Panc1 (cell line): Measurements from ENCODE around the gene FAM83C. TPM values are rescaled to one million over a fixed set of nuclear protein-coding genes. Genes with fewer than 3 reads are reported as not detected.
"Not testable (repeated sequence)": the region's sequence is repeated elsewhere in the genome, so short reads cannot be mapped to it uniquely, and the experiment has no call there.

Experiments
- ATAC-seq: fragments of 200-7000 bp; cut with Tn5 transposase; 2 replicates; pipeline ENCODE4 v1.9.1; 2020; ENCODE audit warnings: mild to moderate bottlenecking, moderate library complexity
- BruUV-seq: library from RNA; stranded (reverse); fragments of 400-500 nt; replicated peaks from 2 replicates; lab custom pipeline; 2021; lab: Mats Ljungman, UMichigan
- CTCF ChIA-PET: fragments of 300-600 bp; sonication (Branson Sonifier 250); formaldehyde crosslinking; loops from one replicate; lab custom pipeline; 2022; ENCODE audit warnings: antibody characterized with exemption; lab: Charles Lee
- POLR2A ChIA-PET: fragments of 300-600 bp; sonication (Branson Sonifier 250); formaldehyde crosslinking; loops from one replicate; lab custom pipeline; 2022; ENCODE audit warnings: antibody characterized with exemption; lab: Charles Lee
- DNase-seq: peaks from one replicate; pipeline ENCODE4 v3.0.0-alpha.2; 2010; ENCODE audit warnings: low read depth, low spot score
- H3K27ac ChIP-seq: 2 replicates; pipeline ENCODE4 v1.5.1; 2011; ENCODE audit warnings: mild to moderate bottlenecking, low read length, inconsistent platforms
- H3K27me3 ChIP-seq: fragments of 200-500 bp; sonication (Bioruptor generic); 2 replicates; pipeline ENCODE4 v1.6.0; 2014; ENCODE audit warnings: low read length, inconsistent platforms; ENCODE audit not compliant: control insufficient read depth, insufficient read depth
- H3K36me3 ChIP-seq: fragments of 200-500 bp; sonication (Bioruptor generic); 2 replicates; pipeline ENCODE4 v1.5.1; 2014; ENCODE audit warnings: inconsistent platforms, mild to moderate bottlenecking, low read length, moderate library complexity; ENCODE audit not compliant: control insufficient read depth, insufficient read depth
- H3K4me1 ChIP-seq: 2 replicates; pipeline ENCODE4 v1.5.1; 2011; ENCODE audit warnings: inconsistent platforms, mild to moderate bottlenecking, low read length, moderate library complexity; ENCODE audit not compliant: control insufficient read depth, insufficient read depth
- H3K4me3 ChIP-seq, 2 experiments: 2 replicates each; pipeline ENCODE4 v1.5.1; 2011 to 2012; ENCODE audit warnings: low read depth in 2 of 2, low read length in 2 of 2, mild to moderate bottlenecking in 2 of 2, inconsistent platforms in 1 of 2, moderate library complexity in 1 of 2
- H3K9me3 ChIP-seq: fragments of 200-500 bp; sonication (Bioruptor generic); 2 replicates; pipeline ENCODE4 v1.5.1; 2014; ENCODE audit warnings: low read depth, mild to moderate bottlenecking, inconsistent platforms, low read length, moderate library complexity; ENCODE audit not compliant: control insufficient read depth, insufficient read depth
- POLR2AphosphoS5 ChIP-seq: IDR thresholded peaks from 2 replicates; pipeline ENCODE4 v1.6.1; 2012; ENCODE audit warnings: mild to moderate bottlenecking, low read depth, low read length, moderate library complexity
- SIN3A ChIP-seq: IDR thresholded peaks from 2 replicates; pipeline ENCODE4 v1.6.1; 2012; ENCODE audit warnings: low read depth, mild to moderate bottlenecking, low read length, moderate library complexity, borderline replicate concordance; ENCODE audit not compliant: insufficient read depth
- TCF7L2 ChIP-seq: IDR thresholded peaks from 2 replicates; pipeline ENCODE4 v1.6.1; 2011; ENCODE audit warnings: mild to moderate bottlenecking, low read depth, low read length, inconsistent platforms
- in situ Hi-C: cut with HindIII; loops from 2 replicates; pipeline ENCODE4 v1.10.0; 2016; ENCODE audit warnings: low sequenced_read_pairs, low pct_unique_long_range_greater_than_20kb
- intact Hi-C: fragments of 100-400 bp; cut with micrococcal nuclease; formaldehyde crosslinking; loops from one replicate; pipeline ENCODE4 v1.10.0; 2022; ENCODE audit not compliant: unreplicated experiment
- total RNA-seq: library from RNA; stranded (reverse); gene quantifications from one replicate; pipeline ENCODE4 v1.2.1, GENCODE V29; 2021; ENCODE audit not compliant: unreplicated experiment
- TF ChIP-seq, protein P1 (sequence below), 2 experiments: IDR thresholded peaks; 2 replicates each; pipeline ENCODE4 v1.6.1; 2011 to 2012; ENCODE audit warnings: low read depth in 2 of 2, control low read depth in 1 of 2, low read length in 1 of 2, mild to moderate bottlenecking in 1 of 2, moderate library complexity in 1 of 2; ENCODE audit not compliant: insufficient read depth in 1 of 2
- TF ChIP-seq, protein P2 (sequence below): fragments of 450-650 bp; IDR thresholded peaks from 2 replicates; pipeline ENCODE4 v1.5.1; 2017; ENCODE audit warnings: mild to moderate bottlenecking

Gene FAM83C
- total RNA-seq, 1 experiment from 2014 or later: not detected

DNA sequence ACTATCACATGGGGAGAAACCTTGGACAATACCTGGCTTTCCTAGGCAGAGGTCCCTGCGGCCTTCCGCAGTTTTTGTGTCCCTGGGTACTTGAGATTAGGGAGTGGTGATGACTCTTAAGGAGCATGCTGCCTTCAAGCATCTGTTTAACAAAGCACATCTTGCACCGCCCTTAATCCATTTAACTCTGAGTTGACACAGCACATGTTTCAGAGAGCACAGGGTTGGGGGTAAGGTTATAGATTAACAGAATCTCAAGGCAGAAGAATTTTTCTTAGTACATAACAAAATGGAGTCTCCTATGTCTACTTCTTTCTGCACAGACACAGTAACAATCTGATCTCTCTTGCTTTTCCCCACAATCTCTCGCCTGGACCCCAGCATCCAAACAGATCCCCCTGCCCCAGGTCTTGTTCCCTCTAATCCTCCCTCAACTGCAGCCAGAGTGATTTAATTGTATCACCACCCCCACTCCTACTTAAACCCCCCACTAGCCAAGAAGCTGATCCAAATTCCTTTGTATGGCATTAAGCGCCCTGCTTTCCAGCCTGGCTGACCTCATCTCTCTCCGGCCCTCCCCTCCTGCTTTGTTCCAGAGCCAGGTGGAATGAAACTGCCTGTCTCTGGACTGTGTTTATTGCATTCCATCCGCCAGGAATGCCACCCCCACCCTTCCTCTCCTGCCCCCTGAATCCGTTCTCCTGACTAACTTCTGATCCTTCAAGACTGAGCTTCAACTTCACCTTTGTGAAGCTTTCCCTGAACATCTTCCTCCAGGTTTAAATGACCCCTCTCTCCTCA, 29.3 kb downstream of the FAM83C start:
- DNase-seq, H3K36me3 ChIP-seq, in situ Hi-C loops, H3K4me1 ChIP-seq, BruUV-seq, H3K27me3 ChIP-seq, H3K9me3 ChIP-seq, H3K4me3 ChIP-seq: not testable (repeated sequence)
- ChIA-PET CTCF (interaction anchor here (0.6 kb wide), 1 partner anchor 15 kb away, joined by 3 read pairs; the partner anchor contains the start of gene MMP24OS), POLR2A (interaction anchor here (0.6 kb wide), 1 partner anchor 35 kb away, joined by 7 read pairs; no protein-coding TSS in a partner anchor)
- peak; percentile 82 for TF ChIP-seq TCF7L2
- intact Hi-C loops: loop anchor here (10.0 kb wide), 1 partner anchor 48 kb away; no protein-coding TSS in a partner anchor
- ATAC-seq: peak; percentile 72
- H3K27ac ChIP-seq: peak overlapping the region; percentile 51; the same call in 1 of the 2 replicates

DNA sequence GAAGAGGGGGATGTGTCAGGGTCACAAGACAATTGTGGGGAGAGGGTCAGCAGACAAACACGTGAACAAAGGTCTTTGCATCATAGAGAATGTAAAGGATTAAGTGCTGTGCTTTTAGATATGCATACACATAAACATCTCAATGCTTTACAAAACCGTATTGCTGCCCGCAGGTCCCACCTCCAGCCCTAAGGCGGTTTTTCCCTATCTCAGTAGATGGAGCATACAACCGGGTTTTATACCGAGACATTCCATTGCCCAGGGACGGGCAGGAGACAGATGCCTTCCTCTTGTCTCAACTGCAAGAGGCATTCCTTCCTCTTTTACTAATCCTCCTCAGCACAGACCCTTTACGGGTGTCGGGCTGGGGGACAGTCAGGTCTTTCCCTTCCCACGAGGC, 29.9 kb downstream of the FAM83C start:
- H3K27me3 ChIP-seq, H3K9me3 ChIP-seq, H3K4me3 ChIP-seq, BruUV-seq, DNase-seq, H3K36me3 ChIP-seq, CTCF ChIA-PET, in situ Hi-C loops, ATAC-seq, H3K27ac ChIP-seq: not testable (repeated sequence)
- intact Hi-C loops: loop anchor here (10.0 kb wide), 1 partner anchor 48 kb away; no protein-coding TSS in a partner anchor
- H3K4me1 ChIP-seq: peaks cover 15% of the 10 kb centered on the region
- POLR2A ChIA-PET: interaction anchor here (0.7 kb wide), 1 partner anchor 471 kb away, joined by 9 read pairs; no protein-coding TSS in a partner anchor

DNA sequence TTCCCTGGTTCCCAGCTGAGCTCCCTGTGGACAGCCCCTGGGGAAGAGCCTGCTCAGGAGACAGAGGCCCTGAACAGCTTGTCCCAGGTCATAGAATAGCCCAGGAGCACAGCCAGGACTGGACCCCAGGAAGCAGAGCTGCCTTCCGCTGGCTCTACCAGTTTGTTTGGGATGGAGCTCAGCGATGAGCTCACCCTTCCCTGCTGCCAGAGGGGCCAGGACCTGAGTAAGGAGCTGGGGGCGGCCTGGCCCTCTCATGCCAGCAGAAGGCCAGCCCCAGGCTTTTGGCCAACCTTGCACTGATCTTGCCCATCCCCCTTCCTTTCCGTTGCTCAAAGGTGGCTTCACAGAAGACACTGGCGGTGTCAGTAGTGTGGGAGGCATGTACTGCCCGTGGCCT, 31.8 kb downstream of the FAM83C start:
- POLR2A ChIA-PET: no interaction called here
- peaks cover 17% of the 10 kb centered on the region for H3K4me1 ChIP-seq
- no peak overlapping the region for H3K4me3 ChIP-seq
- no peak for TF ChIP-seq SIN3A
- TF ChIP-seq TCF7L2: no peak
- TF ChIP-seq, protein P1, sequence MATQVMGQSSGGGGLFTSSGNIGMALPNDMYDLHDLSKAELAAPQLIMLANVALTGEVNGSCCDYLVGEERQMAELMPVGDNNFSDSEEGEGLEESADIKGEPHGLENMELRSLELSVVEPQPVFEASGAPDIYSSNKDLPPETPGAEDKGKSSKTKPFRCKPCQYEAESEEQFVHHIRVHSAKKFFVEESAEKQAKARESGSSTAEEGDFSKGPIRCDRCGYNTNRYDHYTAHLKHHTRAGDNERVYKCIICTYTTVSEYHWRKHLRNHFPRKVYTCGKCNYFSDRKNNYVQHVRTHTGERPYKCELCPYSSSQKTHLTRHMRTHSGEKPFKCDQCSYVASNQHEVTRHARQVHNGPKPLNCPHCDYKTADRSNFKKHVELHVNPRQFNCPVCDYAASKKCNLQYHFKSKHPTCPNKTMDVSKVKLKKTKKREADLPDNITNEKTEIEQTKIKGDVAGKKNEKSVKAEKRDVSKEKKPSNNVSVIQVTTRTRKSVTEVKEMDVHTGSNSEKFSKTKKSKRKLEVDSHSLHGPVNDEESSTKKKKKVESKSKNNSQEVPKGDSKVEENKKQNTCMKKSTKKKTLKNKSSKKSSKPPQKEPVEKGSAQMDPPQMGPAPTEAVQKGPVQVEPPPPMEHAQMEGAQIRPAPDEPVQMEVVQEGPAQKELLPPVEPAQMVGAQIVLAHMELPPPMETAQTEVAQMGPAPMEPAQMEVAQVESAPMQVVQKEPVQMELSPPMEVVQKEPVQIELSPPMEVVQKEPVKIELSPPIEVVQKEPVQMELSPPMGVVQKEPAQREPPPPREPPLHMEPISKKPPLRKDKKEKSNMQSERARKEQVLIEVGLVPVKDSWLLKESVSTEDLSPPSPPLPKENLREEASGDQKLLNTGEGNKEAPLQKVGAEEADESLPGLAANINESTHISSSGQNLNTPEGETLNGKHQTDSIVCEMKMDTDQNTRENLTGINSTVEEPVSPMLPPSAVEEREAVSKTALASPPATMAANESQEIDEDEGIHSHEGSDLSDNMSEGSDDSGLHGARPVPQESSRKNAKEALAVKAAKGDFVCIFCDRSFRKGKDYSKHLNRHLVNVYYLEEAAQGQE (IDR thresholded peaks at IDR 0.05; ENCODE audit: insufficient read depth in 1 of 2, low read depth in 2 of 2, low read length in 1 of 2): no peak
- no peak for TF ChIP-seq POLR2AphosphoS5
- TF ChIP-seq, protein P2, sequence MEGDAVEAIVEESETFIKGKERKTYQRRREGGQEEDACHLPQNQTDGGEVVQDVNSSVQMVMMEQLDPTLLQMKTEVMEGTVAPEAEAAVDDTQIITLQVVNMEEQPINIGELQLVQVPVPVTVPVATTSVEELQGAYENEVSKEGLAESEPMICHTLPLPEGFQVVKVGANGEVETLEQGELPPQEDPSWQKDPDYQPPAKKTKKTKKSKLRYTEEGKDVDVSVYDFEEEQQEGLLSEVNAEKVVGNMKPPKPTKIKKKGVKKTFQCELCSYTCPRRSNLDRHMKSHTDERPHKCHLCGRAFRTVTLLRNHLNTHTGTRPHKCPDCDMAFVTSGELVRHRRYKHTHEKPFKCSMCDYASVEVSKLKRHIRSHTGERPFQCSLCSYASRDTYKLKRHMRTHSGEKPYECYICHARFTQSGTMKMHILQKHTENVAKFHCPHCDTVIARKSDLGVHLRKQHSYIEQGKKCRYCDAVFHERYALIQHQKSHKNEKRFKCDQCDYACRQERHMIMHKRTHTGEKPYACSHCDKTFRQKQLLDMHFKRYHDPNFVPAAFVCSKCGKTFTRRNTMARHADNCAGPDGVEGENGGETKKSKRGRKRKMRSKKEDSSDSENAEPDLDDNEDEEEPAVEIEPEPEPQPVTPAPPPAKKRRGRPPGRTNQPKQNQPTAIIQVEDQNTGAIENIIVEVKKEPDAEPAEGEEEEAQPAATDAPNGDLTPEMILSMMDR: no peak
- no peaks in the 10 kb centered on the region for H3K36me3 ChIP-seq
- ATAC-seq (0 out of 2 replicates have a peak, but pooled peaks have one; percentile 24), DNase-seq (no peak)
- BruUV-seq: no TSS peak
- in situ Hi-C loops (no loop called here), intact Hi-C loops (loop anchor here (10.0 kb wide), 1 partner anchor 46 kb away; no protein-coding TSS in a partner anchor)
- CTCF ChIA-PET: no interaction called here
- H3K27me3 ChIP-seq: no peaks in the 10 kb centered on the region
- H3K27ac ChIP-seq: peak overlapping the region; percentile 23; the same call in 1 of the 2 replicates
- no peaks in the 10 kb centered on the region for H3K9me3 ChIP-seq
